Karpas-422 (cell line): ENCODE results near the gene MYH11. TPM values are rescaled to one million over a fixed set of nuclear protein-coding genes. Genes with fewer than 3 reads are reported as not detected.

ENCODE experiments used
- DNase-seq: peaks from one replicate; pipeline ENCODE4 v3.0.0-alpha.2; 2015
- H2AFZ ChIP-seq: fragments of 200-600 bp; sonication (generic); 2 replicates; pipeline ENCODE4 v1.6.1; 2014; ENCODE audit warnings: antibody characterized with exemption, low read length, mixed read lengths
- H3K27ac ChIP-seq: fragments of 200-600 bp; sonication (generic); 2 replicates; pipeline ENCODE4 v1.5.1; 2014; ENCODE audit warnings: mild to moderate bottlenecking, low read length, moderate library complexity
- H3K27me3 ChIP-seq: fragments of 200-600 bp; sonication (generic); 2 replicates; pipeline ENCODE4 v1.6.1; 2014; ENCODE audit warnings: low read length, mixed read lengths
- H3K36me3 ChIP-seq: fragments of 200-600 bp; sonication (generic); 2 replicates; pipeline ENCODE4 v1.6.1; 2014; ENCODE audit warnings: low read length, mixed read lengths; ENCODE audit not compliant: insufficient read depth
- H3K4me1 ChIP-seq: fragments of 200-600 bp; sonication (generic); 2 replicates; pipeline ENCODE4 v1.6.1; 2014; ENCODE audit warnings: mild to moderate bottlenecking, low read length, mixed read lengths
- H3K4me2 ChIP-seq: fragments of 200-600 bp; sonication (generic); 2 replicates; pipeline ENCODE4 v1.6.1; 2014; ENCODE audit warnings: low read length, low read depth, mild to moderate bottlenecking; ENCODE audit not compliant: poor library complexity, severe bottlenecking
- H3K4me3 ChIP-seq: fragments of 200-600 bp; sonication (generic); 2 replicates; pipeline ENCODE4 v1.5.1; 2014; ENCODE audit warnings: mild to moderate bottlenecking, antibody characterized with exemption, low read length, mixed read lengths
- H3K79me2 ChIP-seq: fragments of 200-600 bp; sonication (generic); 2 replicates; pipeline ENCODE4 v1.6.1; 2014; ENCODE audit warnings: mild to moderate bottlenecking, low read length, mixed read lengths
- H3K9ac ChIP-seq: fragments of 200-600 bp; sonication (generic); 2 replicates; pipeline ENCODE4 v1.6.0; 2014; ENCODE audit warnings: low read length
- H3K9me2 ChIP-seq: fragments of 200-600 bp; sonication (generic), shearing (Covaris generic); replicated peaks from 2 replicates; pipeline ENCODE4 v1.6.0; 2014; ENCODE audit warnings: mild to moderate bottlenecking, low read length, moderate library complexity; ENCODE audit not compliant: insufficient read depth
- H3K9me3 ChIP-seq: fragments of 300-700, 200-600 bp; sonication (generic); 2 replicates; pipeline ENCODE4 v1.6.1; 2014; ENCODE audit warnings: low read length, mixed read lengths
- H4K20me1 ChIP-seq: fragments of 200-600 bp; sonication (generic); 2 replicates; pipeline ENCODE4 v1.6.1; 2014; ENCODE audit warnings: mild to moderate bottlenecking, antibody characterized with exemption, low read length, low read depth; ENCODE audit not compliant: insufficient read depth
- total RNA-seq: library from RNA; depleted of rRNA; stranded (reverse); fragments of >200 nt; shearing (Covaris generic); gene quantifications from 2 replicates; pipeline ENCODE4 v1.2.3, GENCODE V29; 2014; ENCODE audit warnings: low replicate concordance

Gene MYH11
- total RNA-seq, 1 experiment from 2014 or later: not detected

DNA sequence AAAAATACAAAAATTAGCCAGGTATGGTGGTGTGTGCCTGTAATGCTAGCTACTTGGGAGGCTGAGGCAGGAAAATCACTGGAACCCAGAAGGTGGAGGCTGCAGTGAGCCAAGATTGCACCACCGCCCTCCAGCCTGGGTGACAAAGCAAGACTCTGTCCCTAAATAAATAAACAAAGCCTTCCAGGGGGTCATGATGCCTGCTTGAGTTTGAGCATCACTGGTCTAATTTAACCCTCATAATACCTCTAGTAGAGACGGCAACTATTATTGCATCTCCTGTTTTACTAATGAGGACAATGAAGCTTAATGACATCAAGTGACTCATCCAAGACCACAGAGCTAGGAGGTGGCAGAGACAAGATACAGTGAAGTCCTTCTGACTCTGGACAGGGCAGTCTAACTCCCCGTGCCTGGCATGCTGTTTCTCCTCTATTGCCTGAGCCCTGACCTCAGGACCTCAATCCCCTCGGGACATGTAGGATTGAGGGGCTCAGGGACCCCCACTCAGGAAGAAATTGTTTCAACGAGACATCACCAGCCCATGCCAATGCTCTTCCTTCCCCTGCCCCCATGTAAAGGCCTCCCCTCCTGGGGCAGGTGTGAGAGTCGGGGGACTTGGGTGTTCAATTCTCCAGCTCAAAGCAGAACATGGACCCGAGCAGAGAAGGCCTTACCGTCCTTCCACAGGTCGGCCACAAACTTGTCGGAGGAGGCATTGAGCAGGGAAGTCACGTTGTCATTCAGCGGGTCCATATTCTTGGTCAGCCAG, 103.9 kb downstream of the MYH11 start:
- Histone ChIP-seq H3K9ac (no peak overlapping the region), H3K9me2 (no peaks in the 10 kb centered on the region), H3K4me2 (no peak overlapping the region), H2AFZ (no peak overlapping the region), H4K20me1 (no peaks in the 10 kb centered on the region), H3K27ac (no peak overlapping the region), H3K79me2 (no peaks in the 10 kb centered on the region), H3K4me3 (no peak overlapping the region), H3K4me1 (peaks cover 9% of the 10 kb centered on the region), H3K36me3 (no peaks in the 10 kb centered on the region), H3K9me3 (no peaks in the 10 kb centered on the region), H3K27me3 (no peaks in the 10 kb centered on the region; the same call in 1 of the 2 replicates)
- DNase-seq: no peak

DNA sequence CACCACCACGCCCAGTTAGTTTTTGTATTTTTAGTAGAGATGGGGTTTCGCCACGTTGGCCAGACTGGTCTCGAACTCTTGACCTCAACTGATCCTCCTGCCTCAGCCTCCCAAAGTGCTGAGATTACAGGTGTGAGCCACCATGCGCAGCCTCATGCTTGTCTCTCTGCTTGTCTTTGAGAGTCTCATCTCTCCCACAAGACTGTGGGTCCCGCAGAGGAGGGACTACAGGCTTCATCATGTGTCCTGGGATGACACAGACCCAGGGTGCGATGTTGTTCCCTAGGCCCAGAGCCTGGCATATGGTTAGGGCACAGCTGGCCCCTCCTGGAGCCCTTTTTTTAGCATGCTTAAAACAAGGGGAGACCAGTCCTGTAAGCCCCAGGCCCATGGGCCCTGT, 104.9 kb downstream of the MYH11 start:
- no peak for DNase-seq
- Histone ChIP-seq H3K9me2 (no peaks in the 10 kb centered on the region), H2AFZ (no peak overlapping the region)

DNA sequence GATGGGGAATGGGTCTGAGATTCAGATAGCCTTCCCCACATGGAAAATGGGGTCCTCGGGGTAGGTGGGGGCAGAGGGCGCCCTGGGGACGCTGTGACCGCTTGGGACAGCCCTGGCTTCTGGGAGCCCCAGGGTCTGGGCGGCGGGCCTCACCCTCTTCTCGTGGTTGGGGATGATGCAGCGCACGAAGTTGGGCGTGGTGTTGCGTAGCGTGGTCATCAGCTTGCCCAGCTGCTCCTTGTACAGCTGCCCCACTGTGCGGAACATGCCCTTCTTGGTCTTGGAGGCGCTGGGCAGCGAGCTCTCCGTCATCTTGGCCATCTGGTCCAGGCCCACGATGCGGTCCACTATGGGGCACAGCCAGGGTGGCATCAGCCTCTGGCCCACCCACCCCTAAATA, 106.8 kb downstream of the MYH11 start:
- Histone ChIP-seq H3K4me2 (no peak overlapping the region), H3K9me2 (no peaks in the 10 kb centered on the region), H3K9me3 (no peaks in the 10 kb centered on the region), H3K4me1 (no peaks in the 10 kb centered on the region), H3K79me2 (no peaks in the 10 kb centered on the region), H2AFZ (no peak overlapping the region), H3K4me3 (no peak overlapping the region), H3K36me3 (no peaks in the 10 kb centered on the region), H4K20me1 (no peaks in the 10 kb centered on the region), H3K9ac (no peak overlapping the region), H3K27me3 (no peaks in the 10 kb centered on the region; the same call in 1 of the 2 replicates), H3K27ac (no peak overlapping the region)
- DNase-seq: no peak

More for the DNA sequence above, 104.9 kb downstream of the MYH11 start:
- Histone ChIP-seq H3K36me3 (no peaks in the 10 kb centered on the region), H3K4me1 (peaks cover 9% of the 10 kb centered on the region), H3K4me2 (no peak overlapping the region), H3K27me3 (no peaks in the 10 kb centered on the region; the same call in 1 of the 2 replicates), H3K9me3 (no peaks in the 10 kb centered on the region), H3K9ac (no peak overlapping the region), H3K27ac (no peak overlapping the region), H3K4me3 (no peak overlapping the region), H4K20me1 (no peaks in the 10 kb centered on the region), H3K79me2 (no peaks in the 10 kb centered on the region)

GRCh38 chr16:15749371-15749770, 107.5 kb downstream of the MYH11 start:
- no peaks in the 10 kb centered on the region for H3K36me3 ChIP-seq
- H3K4me2 ChIP-seq: no peak overlapping the region
- no peaks in the 10 kb centered on the region for H4K20me1 ChIP-seq
- no peak overlapping the region for H3K9ac ChIP-seq
- no peak for DNase-seq
- H3K9me3 ChIP-seq: no peaks in the 10 kb centered on the region
- H3K27me3 ChIP-seq: no peaks in the 10 kb centered on the region
- H3K79me2 ChIP-seq: no peaks in the 10 kb centered on the region
- no peak overlapping the region for H3K4me3 ChIP-seq
- no peak overlapping the region for H3K27ac ChIP-seq
- H3K9me2 ChIP-seq: no peaks in the 10 kb centered on the region
- no peak overlapping the region for H2AFZ ChIP-seq
- no peaks in the 10 kb centered on the region for H3K4me1 ChIP-seq

GRCh38 chr16:15748654-15749053, 108.2 kb downstream of the MYH11 start:
- H3K27me3 ChIP-seq: no peaks in the 10 kb centered on the region
- H3K36me3 ChIP-seq: no peaks in the 10 kb centered on the region
- H4K20me1 ChIP-seq: no peaks in the 10 kb centered on the region
- DNase-seq: no peak
- H3K9ac ChIP-seq: no peak overlapping the region
- no peak overlapping the region for H3K4me2 ChIP-seq
- H3K9me3 ChIP-seq: no peaks in the 10 kb centered on the region
- no peak overlapping the region for H3K4me3 ChIP-seq
- H2AFZ ChIP-seq: no peak overlapping the region
- H3K79me2 ChIP-seq: no peaks in the 10 kb centered on the region
- no peak overlapping the region for H3K27ac ChIP-seq
- H3K9me2 ChIP-seq: no peaks in the 10 kb centered on the region
- no peaks in the 10 kb centered on the region for H3K4me1 ChIP-seq

DNA sequence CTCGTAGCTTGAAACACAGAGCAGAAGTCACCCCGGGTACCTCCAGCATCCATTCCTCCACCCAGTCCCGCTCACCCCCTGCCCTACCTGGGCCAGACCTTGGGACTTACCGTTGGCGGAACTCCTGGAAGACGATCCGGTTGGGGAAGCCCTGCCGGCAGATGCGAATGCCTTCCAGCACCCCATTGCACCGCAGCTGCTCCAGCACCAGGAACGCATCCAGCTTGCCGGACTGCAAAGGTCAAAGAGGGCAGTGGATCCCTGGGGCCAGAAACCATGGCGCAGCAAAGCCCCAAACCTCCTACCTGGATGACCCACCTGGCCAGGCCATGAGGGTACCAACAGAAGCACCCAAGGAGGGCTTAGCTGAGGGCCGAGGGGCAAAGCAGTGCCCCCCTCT, 108.9 kb downstream of the MYH11 start:
- H4K20me1 ChIP-seq: no peaks in the 10 kb centered on the region
- no peak overlapping the region for H2AFZ ChIP-seq
- no peak overlapping the region for H3K4me2 ChIP-seq
- no peaks in the 10 kb centered on the region for H3K9me3 ChIP-seq
- H3K27me3 ChIP-seq: no peaks in the 10 kb centered on the region
- no peaks in the 10 kb centered on the region for H3K4me1 ChIP-seq
- no peak overlapping the region for H3K4me3 ChIP-seq
- H3K79me2 ChIP-seq: no peaks in the 10 kb centered on the region
- no peak for DNase-seq
- no peak overlapping the region for H3K9ac ChIP-seq
- H3K9me2 ChIP-seq: no peaks in the 10 kb centered on the region
- H3K27ac ChIP-seq: no peak overlapping the region
- H3K36me3 ChIP-seq: no peaks in the 10 kb centered on the region

DNA sequence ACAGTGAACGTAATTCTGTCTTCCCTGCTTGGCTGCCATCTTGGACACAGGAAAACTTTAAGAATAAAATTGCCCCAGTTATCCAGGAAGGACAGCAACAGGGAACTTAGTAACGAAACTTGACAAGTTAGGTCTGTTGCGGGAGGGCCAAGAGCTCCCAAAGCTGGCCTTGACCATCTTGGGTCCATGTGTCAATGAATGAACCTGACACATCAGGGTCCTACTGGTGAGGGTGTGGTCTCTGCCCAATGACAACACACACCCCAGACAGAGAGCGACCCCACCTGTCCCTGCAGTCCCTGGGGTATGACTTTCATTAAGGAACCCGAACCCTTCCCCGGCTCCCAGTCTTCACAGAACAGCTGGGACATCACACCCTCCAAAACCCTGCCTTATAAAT, 110.5 kb downstream of the MYH11 start:
- no peaks in the 10 kb centered on the region for H3K9me2 ChIP-seq
- no peaks in the 10 kb centered on the region for H3K79me2 ChIP-seq
- H3K4me3 ChIP-seq: no peak overlapping the region
- H3K4me2 ChIP-seq: no peak overlapping the region
- H3K36me3 ChIP-seq: no peaks in the 10 kb centered on the region
- no peaks in the 10 kb centered on the region for H4K20me1 ChIP-seq
- no peak overlapping the region for H2AFZ ChIP-seq
- no peak overlapping the region for H3K9ac ChIP-seq
- no peaks in the 10 kb centered on the region for H3K27me3 ChIP-seq
- H3K9me3 ChIP-seq: no peaks in the 10 kb centered on the region
- peaks cover 9% of the 10 kb centered on the region for H3K4me1 ChIP-seq
- DNase-seq: no peak
- no peak overlapping the region for H3K27ac ChIP-seq

DNA sequence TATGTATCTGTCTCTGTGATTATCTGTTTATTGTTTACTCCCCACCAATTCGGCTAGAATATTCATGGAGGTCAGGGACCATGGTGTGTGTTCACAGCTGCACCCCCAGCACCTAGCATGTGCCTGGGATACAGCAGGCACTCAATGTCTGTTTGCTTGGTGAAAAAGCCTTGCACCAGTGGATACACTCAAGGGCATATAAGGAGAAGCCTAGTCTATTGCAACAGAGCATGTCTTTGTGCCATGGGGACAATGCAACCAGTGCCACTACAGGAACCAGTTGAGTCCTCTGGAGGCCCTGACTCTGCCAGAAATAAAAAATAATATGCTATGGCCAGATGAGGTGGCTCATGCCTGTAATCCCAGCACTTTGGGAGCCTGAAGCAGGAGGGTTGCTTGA, 113.2 kb downstream of the MYH11 start:
- Histone ChIP-seq H3K9me3 (no peaks in the 10 kb centered on the region), H3K27ac (no peak overlapping the region), H3K9me2 (no peaks in the 10 kb centered on the region), H3K9ac (no peak overlapping the region), H3K4me1 (peaks cover 14% of the 10 kb centered on the region), H3K27me3 (no peaks in the 10 kb centered on the region), H3K36me3 (no peaks in the 10 kb centered on the region), H3K4me2 (no peak overlapping the region), H3K4me3 (no peak overlapping the region), H2AFZ (no peak overlapping the region), H4K20me1 (no peaks in the 10 kb centered on the region), H3K79me2 (no peaks in the 10 kb centered on the region)
- DNase-seq: no peak
